Measurements from ENCODE around the gene LMO3. TPM values are rescaled to one million over a fixed set of nuclear protein-coding genes. Genes with fewer than 3 reads are reported as not detected.

The LMO3 gene
- total and polyA plus RNA-seq, 2 experiments from 2014 or later, result 7.9 to 15.1 TPM

DNA sequence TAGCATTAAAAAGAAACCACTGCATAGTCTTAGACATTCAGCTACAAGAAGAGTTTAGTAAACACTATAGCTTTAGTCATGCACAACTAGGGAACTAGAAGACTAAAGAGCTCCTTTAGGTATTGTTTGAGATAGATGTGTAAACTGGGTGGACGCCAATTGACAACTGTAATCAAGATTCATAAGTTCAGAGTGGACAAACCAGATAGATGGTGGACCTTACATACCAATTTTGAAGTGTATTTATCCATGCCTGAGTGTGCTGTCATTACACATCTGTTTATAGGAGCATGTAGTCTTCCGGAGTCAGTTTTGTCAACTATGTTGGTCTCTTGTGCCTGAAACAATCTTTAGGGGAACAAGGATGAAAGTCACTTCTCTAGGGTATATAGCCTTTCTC lies 96.6 kb downstream of the LMO3 start:
- Histone ChIP-seq H3K4me3 (no peak overlapping the region), H4K20me1 (replicated peaks; ENCODE audit: insufficient read depth) (no peaks in the 10 kb centered on the region), H3K4me2 (peak overlapping the region; percentile 34; the same call in 1 of the 2 replicates), H3K27ac (ENCODE audit: low read depth) (no peak overlapping the region), H3K36me3 (ENCODE audit: insufficient read depth) (no peaks in the 10 kb centered on the region), H2AFZ (no peak overlapping the region), H3K27me3 (ENCODE audit: insufficient read depth) (no peaks in the 10 kb centered on the region), H3K79me2 (replicated peaks; ENCODE audit: insufficient read depth) (no peaks in the 10 kb centered on the region), H3K9me2 (ENCODE audit: insufficient read depth) (peaks cover 6% of the 10 kb centered on the region; the same call in 1 of the 2 replicates), H3F3A (replicated peaks; ENCODE audit: low read depth) (no peaks in the 10 kb centered on the region), H3K4me1 (ENCODE audit: insufficient read depth) (peaks cover 20% of the 10 kb centered on the region)
- no peak overlapping the region for H3K4me3 Mint-ChIP-seq
- H3K27me3 Mint-ChIP-seq (ENCODE audit: insufficient read depth, low read depth, poor library complexity), result no peaks in the 10 kb centered on the region
- peaks cover 13% of the 10 kb centered on the region for H3K4me1 Mint-ChIP-seq
- ATAC-seq, result no peak
- H3K27ac Mint-ChIP-seq, result no peak overlapping the region
- H3K9me3 Mint-ChIP-seq, result no peaks in the 10 kb centered on the region; the same call in 2 of the 3 replicates
- no peak for DNase-seq (ENCODE audit: low spot score)
- TF ChIP-seq NANOG (IDR thresholded peaks at IDR 0.05; ENCODE audit: borderline replicate concordance), result no peak
- no peak for TF ChIP-seq POLR2AphosphoS5 (IDR thresholded peaks at IDR 0.05; ENCODE audit: low read depth)
- TF ChIP-seq, protein P1, sequence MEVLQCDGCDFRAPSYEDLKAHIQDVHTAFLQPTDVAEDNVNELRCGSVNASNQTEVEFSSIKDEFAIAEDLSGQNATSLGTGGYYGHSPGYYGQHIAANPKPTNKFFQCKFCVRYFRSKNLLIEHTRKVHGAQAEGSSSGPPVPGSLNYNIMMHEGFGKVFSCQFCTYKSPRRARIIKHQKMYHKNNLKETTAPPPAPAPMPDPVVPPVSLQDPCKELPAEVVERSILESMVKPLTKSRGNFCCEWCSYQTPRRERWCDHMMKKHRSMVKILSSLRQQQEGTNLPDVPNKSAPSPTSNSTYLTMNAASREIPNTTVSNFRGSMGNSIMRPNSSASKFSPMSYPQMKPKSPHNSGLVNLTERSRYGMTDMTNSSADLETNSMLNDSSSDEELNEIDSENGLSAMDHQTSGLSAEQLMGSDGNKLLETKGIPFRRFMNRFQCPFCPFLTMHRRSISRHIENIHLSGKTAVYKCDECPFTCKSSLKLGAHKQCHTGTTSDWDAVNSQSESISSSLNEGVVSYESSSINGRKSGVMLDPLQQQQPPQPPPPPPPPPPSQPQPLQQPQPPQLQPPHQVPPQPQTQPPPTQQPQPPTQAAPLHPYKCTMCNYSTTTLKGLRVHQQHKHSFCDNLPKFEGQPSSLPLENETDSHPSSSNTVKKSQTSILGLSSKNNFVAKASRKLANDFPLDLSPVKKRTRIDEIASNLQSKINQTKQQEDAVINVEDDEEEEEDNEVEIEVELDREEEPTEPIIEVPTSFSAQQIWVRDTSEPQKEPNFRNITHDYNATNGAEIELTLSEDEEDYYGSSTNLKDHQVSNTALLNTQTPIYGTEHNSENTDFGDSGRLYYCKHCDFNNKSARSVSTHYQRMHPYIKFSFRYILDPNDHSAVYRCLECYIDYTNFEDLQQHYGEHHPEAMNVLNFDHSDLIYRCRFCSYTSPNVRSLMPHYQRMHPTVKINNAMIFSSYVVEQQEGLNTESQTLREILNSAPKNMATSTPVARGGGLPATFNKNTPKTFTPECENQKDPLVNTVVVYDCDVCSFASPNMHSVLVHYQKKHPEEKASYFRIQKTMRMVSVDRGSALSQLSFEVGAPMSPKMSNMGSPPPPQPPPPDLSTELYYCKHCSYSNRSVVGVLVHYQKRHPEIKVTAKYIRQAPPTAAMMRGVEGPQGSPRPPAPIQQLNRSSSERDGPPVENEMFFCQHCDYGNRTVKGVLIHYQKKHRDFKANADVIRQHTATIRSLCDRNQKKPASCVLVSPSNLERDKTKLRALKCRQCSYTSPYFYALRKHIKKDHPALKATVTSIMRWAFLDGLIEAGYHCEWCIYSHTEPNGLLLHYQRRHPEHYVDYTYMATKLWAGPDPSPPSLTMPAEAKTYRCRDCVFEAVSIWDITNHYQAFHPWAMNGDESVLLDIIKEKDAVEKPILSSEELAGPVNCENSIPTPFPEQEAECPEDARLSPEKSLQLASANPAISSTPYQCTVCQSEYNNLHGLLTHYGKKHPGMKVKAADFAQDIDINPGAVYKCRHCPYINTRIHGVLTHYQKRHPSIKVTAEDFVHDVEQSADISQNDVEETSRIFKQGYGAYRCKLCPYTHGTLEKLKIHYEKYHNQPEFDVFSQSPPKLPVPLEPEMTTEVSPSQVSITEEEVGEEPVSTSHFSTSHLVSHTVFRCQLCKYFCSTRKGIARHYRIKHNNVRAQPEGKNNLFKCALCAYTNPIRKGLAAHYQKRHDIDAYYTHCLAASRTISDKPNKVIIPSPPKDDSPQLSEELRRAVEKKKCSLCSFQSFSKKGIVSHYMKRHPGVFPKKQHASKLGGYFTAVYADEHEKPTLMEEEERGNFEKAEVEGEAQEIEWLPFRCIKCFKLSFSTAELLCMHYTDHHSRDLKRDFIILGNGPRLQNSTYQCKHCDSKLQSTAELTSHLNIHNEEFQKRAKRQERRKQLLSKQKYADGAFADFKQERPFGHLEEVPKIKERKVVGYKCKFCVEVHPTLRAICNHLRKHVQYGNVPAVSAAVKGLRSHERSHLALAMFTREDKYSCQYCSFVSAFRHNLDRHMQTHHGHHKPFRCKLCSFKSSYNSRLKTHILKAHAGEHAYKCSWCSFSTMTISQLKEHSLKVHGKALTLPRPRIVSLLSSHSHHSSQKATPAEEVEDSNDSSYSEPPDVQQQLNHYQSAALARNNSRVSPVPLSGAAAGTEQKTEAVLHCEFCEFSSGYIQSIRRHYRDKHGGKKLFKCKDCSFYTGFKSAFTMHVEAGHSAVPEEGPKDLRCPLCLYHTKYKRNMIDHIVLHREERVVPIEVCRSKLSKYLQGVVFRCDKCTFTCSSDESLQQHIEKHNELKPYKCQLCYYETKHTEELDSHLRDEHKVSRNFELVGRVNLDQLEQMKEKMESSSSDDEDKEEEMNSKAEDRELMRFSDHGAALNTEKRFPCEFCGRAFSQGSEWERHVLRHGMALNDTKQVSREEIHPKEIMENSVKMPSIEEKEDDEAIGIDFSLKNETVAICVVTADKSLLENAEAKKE (CRISPR knock-in tag; IDR thresholded peaks at IDR 0.05), result no peak
- TF ChIP-seq, protein P2, sequence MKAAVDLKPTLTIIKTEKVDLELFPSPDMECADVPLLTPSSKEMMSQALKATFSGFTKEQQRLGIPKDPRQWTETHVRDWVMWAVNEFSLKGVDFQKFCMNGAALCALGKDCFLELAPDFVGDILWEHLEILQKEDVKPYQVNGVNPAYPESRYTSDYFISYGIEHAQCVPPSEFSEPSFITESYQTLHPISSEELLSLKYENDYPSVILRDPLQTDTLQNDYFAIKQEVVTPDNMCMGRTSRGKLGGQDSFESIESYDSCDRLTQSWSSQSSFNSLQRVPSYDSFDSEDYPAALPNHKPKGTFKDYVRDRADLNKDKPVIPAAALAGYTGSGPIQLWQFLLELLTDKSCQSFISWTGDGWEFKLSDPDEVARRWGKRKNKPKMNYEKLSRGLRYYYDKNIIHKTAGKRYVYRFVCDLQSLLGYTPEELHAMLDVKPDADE (IDR thresholded peaks at IDR 0.05), result no peak
- TF ChIP-seq EZH2phosphoT487 (IDR thresholded peaks at IDR 0.05; ENCODE audit: unreplicated experiment), result no peak
- no peak for TF ChIP-seq STAT1 (IDR thresholded peaks at IDR 0.05; ENCODE audit: unreplicated experiment)
- no peak for TF ChIP-seq JUNB (IDR thresholded peaks at IDR 0.05; ENCODE audit: unreplicated experiment)
- TF ChIP-seq CREB1 (CRISPR knock-in tag; IDR thresholded peaks at IDR 0.05; ENCODE audit: low read depth), result no peak
- no peak for TF ChIP-seq EZH2 (IDR thresholded peaks at IDR 0.05; ENCODE audit: low read depth, unreplicated experiment)
- TF ChIP-seq ZNF114 (CRISPR knock-in tag; IDR thresholded peaks at IDR 0.05), result no peak
- TF ChIP-seq ZNF331 (CRISPR knock-in tag; IDR thresholded peaks at IDR 0.05; ENCODE audit: low read depth), result no peak
- no peaks in the 10 kb centered on the region for H3K36me3 Mint-ChIP-seq (ENCODE audit: low read depth)
